Stimulated activated CD8-positive, alpha-beta memory T cell treated with anti-CD3 and anti-CD28 coated beads, Interleukin-15, amount 100 ng/mL, for 48 hours (primary cell): ENCODE measurements around the gene TSPAN19.

Experiments
- DNase-seq, 2 donors: peaks; one replicate each; pipeline ENCODE4 v3.0.0-alpha.2; 2020; ENCODE audit warnings: low read depth in 2 of 2

Gene TSPAN19

DNA sequence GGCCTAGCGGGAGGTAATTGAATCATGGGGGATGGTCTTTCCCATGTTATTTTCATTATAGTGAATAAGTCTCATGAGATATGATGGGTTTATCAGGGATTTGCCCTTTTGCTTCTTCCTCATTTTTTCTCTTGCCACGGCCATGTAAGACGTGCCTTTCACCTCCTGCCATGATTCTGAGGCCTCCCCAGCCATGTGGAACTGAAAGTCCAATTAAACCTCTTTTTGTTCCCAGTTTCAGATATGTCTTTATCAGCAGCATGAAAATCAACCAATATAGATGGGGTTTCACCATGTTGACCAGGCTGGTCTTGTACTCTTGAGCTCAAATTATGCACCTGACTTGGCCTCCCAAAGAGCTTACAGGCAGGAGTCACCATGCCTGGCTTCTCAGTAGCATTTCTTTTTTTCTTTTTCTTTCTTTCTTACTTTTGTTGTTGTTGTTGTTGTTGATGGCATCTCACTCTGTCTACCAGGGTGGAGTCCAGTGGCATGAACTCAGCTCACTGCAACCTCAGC lies 33.2 kb downstream of the TSPAN19 start:
- no peak for DNase-seq

DNA sequence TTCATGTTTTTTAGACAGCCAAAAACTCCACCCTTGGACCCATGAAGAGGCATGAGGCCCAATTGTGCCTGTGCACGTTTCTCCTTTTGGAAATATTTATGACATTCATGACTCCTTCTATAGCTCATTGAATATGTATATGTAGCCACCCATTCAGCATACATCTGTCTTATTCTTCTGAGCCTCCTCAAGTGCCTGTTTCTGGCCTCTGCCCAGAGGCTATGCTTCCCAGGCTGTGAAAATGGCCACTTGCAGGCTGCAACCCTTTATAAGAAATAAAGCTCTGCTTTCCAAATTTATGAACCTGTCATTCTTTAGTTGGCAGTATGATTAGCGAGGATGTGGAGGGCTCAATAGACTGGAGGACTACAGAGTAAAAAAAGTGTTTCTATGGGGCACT lies 35.3 kb downstream of the TSPAN19 start:
- DNase-seq, result no peak

DNA sequence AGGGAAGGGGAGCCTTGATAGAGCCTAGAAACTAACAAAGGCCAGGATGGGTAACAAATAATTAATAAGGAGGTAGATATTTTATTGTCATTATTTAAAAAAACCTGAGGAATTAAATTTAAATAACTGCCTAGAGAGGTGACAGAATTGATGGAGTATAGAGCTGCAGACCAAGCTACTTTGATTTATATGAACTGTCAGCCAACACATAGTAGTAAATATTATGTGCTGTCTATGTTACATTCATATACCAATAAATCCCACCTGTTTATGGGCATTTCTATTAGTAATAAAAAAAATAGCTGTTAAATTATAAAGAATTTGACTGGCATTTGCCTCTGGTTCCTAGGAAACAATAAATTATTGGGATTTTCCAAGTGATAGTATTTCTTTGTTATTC lies 37.7 kb downstream of the TSPAN19 start:
- no peak for DNase-seq

DNA sequence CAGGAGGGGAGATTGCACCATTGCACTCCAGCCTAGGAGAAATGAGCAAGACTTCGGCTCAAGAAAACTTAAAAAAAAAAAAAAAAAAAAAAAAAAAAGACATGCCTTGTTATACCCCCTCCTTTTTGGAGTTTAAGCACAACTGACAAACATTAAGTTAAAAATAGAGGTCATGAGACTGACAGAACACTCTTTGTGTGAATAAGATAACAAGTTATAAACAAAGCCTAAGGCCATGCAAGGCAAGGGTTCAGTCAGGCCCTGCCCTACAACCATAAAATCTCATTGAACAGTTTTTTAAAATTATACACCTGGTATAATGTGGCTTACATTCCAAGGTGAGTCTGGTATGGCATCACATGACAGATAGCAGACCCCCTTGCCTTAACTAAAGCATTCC lies 39.3 kb downstream of the TSPAN19 start:
- DNase-seq, result no peak

DNA sequence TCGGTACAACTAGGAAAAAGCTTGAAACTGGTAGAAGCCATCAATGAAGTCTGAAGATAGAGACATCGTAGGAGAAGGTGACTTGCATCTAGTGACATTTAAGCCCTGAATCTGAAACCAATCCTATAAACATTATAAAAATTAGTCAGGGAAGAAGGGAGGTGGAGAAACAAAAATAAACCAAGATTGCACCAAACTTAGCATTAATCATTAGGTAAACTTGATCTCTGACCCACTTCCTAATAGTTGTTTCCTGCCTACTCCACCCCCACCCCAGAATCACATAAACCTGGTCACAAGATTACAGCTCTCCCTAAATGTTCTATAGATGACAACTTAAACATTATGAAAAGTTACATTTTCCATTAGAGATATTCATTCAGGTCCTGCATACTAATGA lies 40.4 kb downstream of the TSPAN19 start:
- DNase-seq, result no peak

DNA sequence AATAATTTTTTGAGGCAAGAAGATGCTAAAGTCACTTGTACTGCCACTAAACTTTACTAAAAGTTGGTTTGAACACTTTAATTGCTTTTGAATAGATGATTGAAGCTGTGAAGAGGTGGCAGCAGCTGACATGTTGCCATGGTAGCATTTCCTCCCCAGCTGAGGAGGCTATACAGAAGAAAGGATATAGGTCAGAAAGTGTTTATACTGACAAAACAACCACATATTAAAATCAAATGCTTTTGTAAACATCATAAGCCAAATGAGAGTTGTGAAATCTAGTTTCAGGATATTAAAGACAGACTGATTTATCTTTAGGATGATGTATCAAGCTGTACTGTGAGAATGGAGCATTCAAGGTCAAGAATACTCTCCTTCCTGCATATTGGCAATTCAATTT lies 41.7 kb downstream of the TSPAN19 start:
- no peak for DNase-seq

DNA sequence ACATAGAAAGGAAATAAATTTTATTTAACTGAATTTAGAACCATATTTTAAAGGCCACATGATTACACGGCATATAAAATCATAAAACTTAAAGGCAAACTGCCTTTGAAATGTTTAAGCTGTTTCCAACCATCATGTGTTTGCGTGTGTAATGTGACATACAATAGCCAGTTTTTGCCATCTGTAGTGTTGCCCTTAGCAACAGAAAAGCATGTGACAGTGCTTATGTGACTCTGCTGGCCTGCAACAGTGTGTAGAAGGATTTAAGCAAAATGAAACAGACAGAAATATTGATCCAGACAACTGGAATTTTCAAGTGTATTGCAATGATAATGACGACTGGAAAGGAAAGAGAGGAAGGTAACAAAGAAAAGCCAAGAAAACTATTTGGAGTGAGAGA lies 49.5 kb downstream of the TSPAN19 start:
- DNase-seq, result no peak

DNA sequence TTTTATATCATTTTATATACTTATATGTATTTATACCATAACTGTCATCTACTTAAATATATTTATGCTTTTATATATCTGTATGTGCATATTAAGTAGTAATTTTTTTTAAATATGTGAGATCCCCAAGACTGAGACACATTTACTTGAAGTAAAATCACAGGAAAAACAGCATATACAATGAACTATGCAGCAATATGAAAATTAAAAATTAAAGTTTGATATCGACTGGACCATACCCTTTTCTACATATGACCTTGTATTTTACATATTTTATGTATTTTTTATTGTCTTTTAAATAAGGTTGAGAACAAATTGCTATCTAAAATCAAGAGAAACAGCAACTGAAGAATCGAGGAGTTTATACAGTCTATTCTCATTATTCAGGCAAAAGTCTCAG lies 50.0 kb downstream of the TSPAN19 start:
- DNase-seq, result no peak

DNA sequence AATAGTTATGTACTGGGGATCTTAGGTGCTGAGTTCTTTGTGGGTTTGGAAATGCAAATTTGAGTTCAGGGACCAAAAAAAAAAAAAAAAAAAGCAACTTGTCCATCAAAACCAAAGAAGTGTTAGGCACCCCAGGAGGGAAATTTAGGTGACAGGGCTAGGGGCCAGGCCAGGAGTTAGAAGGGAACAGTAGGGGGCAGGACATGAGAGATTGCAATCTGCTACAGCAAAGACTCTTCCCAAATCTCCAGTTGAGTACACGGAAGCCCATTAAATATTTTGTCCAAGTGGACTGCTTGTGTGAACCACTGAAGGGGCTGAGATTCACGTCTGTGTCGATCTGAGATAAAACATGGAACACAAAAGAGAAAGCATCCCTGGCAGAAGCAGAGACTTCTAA lies 52.8 kb downstream of the TSPAN19 start:
- no peak for DNase-seq

DNA sequence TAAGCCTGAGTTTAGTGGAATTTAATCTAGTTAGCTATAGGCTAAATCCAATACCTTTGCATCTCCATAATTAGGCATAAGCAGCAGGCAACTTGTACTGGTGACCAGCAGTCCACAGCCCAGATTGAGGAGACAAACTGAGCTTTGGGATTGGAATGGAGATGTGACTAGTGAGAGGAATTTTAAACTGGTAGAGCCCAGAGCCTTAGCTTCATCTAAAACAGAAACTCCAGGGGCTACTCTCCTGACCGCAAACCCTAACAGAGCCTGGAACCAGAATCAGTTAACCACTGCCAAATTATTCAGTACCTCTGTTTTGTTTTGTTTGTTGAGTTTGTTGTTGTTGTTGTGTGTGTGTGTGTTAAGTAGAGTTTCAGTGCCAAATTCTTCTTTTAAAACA lies 53.2 kb downstream of the TSPAN19 start:
- DNase-seq, result no peak

DNA sequence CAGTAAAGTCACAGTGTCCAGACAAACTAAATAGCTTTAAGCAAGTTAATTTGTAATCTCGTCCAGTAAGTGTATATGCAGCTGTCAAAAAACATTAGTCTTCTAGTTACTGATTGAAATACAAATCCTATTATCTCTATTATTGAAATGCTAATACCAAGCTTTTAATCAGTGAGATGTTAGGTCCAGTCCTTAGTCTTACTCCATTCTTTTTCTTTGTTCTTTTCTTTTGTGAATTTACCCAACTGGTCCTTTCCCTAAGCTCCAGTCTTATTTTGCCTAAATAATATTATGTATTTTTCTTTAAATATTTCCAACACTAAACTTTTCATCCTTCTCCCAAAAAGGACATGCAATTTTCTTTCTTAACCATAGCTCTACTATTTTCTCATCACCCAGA lies 57.2 kb downstream of the TSPAN19 start:
- DNase-seq, result no peak

DNA sequence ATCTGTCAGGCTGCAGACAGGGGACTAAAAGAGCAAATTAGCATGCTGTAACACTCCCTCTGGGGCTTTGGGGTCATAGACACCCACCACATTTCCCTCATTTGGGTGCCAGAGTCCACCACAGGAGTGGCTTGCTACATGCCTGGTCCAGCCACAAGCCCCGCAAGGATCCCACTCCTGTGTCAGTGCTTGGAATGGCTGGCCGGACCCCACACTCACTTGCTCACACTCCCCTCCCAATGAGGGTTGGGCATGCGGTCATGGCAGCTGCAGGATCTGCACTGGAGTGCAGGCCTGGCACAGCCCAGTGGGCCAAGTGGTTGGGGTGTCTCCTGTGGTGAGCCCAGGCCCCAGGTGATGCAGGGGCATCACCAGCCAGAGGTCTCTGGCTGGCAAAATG lies 59.9 kb downstream of the TSPAN19 start:
- DNase-seq, result no peak

DNA sequence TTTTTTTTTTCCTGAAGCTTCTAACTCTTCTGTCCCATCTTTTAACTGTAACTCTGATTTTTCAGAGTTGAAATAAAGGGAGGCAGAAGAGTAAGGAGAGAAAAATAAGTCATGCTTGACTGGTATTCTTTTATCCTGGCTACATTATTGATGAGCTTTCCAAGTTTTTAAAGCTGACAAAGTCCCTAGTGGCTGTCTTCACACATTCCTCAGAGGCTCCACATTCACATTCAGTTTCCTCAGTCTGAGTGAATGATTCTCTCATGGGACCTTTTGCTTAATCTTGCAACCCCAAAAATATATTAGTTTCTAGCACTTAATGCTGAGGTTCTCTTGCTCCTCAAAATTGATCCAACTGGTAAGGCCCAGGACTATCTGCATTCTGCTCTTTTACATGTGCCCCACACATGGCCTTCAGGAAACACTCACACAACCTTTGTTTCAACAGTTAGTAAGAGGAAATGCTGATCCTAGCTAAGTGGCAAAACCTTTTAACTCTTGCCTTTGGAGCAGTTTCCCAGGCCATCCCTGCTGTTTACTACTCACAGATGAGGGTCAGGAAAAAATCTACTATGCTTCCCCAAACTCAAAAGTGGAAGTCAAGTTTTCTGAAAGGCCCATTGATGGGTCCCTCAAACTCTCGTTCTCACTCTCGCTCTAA lies 61.8 kb downstream of the TSPAN19 start:
- DNase-seq, result no peak

DNA sequence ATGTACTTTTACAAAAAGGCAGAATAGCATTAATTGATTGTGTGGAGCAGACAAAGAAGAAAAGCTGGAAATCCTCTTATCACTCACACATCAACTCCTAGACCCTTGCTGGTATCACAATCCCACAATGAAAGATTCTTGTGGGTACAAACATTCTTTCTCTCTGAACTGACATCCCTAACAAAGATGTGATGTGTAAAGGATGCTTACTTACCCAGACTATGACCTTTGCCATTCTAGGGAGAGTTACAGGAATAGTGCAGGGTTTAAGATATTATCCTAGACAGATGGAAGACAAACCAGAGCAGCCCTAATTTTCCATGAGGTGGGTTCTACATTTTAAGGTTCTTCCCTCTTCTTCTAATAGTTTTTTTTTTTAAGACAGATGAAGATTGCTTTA lies 63.1 kb downstream of the TSPAN19 start:
- DNase-seq, result no peak

DNA sequence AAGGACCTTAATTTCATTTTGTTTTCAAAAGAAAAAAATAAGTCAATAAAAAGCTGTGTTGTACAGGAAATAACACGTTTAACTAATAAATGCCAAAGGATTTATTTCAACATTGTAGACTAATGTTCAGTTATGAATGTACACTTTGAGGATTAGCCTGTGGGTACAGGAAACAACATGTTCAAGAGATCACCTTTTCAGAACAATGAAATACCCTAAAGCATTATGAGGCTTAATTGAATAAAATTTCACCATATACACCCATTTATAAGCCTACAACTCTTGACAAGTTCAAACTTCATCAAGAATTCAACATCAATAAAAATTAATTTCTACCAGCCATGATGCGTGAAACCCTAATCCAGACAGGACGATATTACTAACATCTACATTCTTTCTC lies 66.9 kb downstream of the TSPAN19 start:
- no peak for DNase-seq
